NCI-H146 (cell line): Measurements from ENCODE around the gene THEM4.

ENCODE experiments used
- DNase-seq: peaks from one replicate; lab custom pipeline; 2025; lab: John Stamatoyannopoulos, UW

Gene THEM4

DNA sequence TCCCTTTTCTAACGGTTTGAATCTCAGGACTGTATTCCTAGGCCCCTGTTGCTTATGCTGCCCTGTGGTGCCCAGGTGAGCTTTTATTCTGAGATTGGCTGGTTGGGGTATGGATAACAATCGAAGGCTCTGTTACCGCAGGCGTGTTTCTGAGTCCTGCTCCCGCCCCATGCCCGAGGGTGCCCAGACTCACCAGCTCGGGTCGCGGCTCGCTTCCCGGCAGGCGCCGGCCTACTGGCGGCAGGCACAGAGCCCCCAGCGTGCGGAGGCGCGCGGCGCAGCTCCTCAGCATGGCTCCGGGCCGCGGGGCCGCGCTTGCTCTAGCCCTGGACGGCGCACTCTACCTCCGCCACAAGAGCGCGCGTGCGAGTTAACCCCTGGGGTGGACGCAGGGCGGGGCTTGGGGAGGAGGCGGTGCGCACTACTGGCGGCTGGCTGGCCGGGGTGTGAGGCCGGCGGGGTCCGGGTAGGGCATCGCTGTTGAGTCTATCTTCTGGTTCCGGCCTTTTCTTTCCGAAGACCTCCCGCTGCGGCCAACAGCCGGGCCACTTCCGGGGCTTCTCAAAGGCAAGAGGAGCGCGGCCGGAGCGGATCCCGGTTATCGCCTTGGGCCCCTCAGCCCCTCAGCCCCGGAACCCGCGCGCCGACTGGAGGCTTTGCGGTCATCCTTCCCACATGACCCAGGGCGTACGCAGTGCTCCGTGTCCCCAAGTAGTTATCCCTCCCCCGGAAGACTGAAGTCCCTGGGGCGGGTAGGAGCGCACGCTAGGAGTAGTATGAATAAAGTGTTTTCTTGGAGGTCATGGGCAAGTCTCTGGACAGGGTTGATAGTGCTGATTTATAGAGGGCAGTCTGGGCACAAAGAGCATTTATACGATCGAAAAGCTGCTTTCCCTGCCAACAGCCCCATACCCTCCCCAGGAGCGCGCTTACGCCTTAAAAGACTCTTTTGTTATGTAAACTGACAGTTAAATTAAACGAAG, at the start of gene THEM4:
TSS of gene THEM4 (minus strand) at position 345 of the 983 bp plus-strand sequence. CDS start at position 292, 53 bp downstream.
- peak; percentile 95 for DNase-seq

DNA sequence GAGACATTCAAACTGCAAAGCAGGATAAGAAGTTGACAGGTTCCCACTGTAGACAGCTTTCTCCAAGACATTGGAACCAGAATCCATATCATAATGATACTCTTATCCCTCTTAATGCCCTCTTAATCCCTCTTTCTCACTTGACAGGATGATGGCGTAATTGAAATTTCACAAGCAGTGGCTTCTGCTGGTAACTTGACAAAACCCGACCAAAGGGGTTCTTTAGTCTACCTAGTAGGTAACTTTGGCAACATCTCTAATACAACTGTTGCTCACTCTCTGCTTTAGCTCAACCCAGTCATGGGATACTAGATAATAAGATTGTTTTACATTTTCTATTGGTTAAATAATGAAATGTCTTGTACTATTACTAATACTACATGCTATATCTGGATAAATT, 49.6 kb upstream of the THEM4 start:
- DNase-seq = no peak

DNA sequence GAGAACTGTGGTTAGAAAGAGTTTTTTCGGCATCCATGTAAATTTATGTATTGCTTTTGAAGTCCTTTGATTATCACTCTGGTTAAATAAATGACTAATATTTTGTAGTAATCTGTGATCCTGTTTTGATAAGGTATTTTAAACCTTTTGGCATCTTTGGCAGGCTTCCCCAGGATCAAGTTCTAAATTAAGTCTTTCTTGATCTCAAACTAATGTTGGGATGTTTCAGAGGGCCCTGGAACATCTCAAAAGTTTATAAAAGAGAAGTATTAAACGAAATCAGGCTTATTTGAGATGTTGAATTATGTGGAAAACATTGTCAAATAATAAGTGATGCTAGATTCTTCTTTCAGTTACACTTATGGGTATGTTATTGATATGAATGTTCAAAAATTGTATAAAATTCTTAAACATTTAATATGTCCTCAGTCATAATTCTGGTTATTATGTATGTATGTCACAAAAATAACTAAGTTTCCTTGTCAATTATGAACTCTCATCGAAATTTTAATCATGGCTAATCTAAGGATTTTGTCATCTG, 47.7 kb upstream of the THEM4 start:
- DNase-seq = no peak

DNA sequence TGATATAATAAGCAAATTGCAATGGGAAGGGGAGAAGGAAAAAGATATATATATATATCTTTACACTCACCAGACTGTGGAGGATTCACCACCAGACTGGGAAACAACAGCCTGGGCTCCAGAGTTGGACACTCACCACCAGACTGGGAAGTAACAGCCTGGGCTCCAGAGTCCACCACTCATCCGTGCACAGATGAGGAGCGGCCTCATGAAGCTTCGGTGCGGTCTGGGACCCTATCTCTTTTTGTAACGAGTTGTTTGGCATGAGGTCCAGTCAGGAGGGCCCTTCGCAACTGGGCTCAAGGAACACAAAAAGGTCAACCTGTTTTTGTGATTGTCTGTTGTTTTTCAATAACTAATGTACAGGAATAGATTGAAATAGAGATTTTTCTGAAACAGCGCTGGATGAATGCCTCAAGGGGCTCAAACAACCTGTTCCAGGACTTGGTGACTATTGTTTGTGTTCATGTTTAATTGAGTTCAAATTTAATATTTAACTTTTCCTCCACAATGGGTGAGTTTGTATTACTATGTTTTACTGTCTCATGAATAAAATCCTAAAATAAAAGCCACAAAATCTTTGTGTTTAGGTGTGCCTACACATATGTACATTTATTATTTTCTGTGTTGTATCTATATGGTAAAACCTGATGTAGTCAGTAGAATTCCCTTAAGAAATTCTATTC, 44.2 kb upstream of the THEM4 start:
- DNase-seq = no peak

DNA sequence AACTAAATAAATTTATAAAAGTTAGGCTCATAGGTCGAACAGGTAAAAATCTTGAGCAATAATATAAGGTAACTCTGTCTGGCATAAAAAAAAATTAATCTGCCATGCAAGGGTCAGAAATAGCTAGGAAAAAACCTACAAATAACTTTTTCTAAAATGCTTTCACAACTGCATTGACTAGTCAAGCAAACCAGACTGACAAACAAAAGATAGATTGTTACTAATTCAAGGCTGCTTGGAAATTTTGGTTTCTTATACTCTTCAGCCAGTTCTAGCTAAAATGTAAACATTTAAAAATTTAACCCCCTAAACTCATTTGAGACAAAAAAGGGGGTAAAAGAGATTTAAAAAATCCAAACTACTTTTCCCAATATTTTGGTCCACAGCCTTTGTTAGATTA, 43.5 kb upstream of the THEM4 start:
- DNase-seq = no peak

DNA sequence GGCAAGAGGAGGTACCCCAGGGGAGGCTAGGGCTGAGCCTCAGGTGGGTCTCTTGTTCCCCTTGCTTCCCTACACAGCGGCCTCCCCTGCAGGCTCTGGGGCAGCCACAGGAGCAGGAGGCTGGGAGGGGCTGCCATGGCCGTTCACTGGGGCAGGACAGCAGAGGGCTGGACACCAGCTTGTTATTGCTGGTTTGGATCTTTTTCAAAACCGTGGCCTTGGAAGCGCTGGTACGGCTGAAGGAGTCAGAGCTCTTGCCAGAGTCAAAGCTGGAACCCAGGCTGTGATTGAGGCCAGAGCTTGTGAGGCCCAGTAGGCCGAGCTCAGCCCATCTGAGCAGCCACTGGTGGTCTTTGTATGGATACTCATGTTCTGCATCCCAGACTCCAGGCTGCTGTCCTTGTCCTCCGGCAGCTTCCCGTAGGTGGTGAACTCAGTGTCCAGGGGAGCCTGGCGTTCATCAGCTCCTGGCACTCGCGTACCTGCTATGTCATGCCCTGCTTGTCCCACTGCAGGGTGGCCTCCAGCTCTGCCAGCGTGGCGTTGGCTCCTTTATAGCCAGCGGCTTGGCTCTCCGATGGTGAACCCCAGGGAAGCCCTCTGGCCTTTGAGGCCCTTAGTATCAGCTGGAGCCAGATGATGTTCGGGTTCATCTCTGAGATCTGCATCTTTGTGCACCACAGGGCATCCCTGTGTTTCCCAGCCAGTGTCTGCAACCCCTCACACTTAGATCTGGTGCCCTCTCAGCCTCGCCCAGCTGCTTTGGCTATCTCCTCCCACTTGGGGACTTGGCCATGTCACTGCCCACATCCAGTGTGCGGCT, 40.3 kb upstream of the THEM4 start:
- no peak for DNase-seq

DNA sequence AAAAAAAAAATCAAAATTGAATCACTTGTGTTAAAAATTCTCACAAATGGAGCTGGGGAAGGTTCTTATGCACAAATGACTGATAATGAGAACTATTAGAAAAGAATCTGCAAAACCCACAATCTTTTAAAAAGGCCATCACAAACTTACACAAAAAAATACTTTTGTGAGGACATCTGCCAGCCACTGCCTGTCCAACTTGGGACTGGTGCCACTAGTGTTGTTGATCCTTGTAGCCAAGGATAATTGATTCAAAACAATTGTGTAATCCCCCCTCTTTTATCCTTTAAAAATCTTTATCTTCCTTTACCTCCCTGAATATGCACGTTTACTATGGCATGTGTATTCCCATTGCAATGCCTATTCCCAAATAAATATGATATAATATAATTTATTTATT, 39.2 kb upstream of the THEM4 start:
- no peak for DNase-seq

DNA sequence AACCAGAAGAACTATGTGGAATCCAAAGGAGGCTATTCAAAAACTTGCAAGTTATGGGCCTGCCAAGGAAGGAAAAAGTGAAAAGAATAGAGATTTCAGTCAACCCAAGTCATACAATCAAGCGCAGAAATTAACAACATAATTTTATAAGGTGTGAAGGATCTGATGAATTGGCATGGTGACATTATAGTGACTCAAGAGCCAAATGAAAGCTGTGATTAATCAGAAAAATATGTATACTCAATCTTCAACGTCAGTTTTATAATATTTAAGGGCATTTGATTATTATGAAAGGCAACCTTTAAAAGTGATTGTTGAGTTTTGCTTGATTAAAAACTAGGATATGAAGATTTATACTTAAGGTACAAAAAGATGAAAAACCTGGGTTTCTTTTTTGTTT, 37.8 kb upstream of the THEM4 start:
- no peak for DNase-seq

DNA sequence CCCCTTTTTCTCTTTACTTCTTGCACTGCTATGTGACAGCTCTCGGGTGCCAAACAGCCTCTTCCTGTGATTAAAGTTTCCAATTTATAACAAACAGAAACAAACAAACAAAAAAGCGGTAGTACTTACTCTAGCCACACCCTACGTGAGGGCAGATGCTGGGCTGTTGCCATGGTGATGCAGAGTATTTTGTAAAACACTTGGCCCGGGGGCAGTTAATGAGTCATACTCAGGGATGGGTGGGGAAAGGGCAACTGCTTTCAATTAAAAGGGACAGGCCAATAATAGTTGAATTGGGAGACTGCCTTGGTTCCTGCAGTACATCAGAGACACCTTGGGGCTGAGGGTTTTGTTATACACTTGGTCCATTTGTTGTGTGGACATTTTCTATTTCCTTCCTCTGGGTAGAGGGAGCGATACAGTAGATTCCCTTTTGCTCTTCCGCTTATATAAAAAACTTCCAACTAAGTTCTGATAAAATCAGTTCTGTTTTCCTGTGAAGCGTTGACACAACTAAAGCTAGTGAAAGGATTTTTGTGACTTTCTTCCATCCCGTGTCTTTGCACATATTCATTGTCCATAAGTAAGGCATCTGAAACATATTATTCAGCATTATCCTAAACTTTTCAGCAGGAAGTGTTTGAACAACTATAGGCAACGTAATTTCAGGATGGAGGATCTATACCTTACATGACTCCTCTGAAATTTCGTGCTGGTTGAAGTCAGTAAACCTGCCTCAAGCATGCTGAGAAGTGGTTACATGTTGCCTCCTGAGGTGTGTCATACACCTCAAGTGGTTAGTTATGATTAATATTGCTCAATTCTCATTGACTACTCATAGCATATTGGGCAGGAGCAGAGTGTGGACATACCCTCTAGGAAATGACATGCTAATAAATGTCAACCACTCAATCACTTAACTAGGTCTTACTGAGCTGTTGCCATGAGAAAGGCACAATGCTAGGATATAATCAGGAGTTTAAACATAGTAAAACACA, 36.7 kb upstream of the THEM4 start:
- peak; percentile 15 for DNase-seq

DNA sequence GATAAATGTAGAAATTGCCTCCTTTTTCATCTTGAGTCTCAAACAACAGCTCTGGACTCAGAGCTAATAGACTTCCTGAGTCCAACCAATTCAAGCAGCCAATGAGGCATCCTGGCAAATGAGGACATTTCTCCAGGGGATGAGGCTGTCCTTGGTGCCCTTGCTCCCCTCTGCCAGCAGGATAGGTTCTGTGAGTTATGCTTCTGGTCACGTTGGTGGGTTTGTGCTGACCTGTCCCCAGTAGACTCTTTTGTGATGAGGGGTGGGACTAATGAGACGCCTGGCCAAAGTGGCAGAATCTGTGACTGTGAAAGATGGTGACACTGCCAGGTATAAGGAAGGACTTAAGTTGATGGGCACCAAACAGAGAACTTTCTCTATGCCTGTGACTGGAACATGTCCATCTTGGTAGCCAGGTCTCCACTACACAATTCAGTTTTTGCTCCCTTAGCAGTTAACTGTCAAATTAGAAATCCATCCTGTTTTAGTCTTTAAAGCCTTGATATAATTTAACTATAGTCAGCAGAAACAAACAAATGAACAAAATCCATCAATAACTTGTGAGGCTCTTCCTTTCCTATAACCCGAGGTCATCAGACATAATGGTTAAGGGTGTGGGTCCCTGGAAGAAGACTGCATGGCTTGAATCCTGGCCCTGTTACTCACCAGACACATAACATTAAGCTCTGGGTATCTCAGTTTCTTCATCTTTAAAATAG, 35.7 kb upstream of the THEM4 start:
- no peak for DNase-seq

DNA sequence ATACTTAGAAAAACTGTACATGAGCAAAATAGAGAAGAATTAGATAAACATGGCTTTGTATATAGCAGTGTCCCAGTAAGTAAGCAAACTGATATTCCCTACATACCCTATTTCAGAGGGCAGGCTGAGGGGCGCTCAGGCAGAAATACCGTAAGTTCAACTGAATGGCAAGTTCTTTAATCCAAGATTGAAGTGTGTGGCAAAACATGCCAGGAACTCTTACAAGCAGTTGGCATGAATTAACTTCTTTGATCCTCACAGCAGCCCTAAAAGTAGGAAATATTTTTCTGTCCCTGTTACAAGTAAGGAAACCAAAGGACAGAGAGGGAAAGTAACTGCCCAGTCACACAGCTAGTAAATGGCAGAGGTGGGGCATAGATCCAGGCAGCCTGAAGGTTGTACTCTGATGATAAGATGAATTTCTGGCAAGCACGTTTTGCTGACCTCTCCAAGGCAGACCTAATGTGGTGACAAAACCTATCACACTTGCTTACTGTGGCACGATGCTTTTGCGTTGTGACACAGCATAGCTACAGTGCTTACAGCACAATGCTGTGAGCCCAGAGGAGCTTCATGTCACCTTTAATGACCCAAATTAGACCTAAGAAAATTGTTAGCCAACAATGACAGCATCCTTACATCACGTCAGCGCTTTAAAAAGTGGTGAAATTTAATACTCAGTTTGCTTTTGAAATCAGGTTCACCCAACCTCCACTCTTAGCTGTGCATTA, 35.0 kb upstream of the THEM4 start:
- no peak for DNase-seq

DNA sequence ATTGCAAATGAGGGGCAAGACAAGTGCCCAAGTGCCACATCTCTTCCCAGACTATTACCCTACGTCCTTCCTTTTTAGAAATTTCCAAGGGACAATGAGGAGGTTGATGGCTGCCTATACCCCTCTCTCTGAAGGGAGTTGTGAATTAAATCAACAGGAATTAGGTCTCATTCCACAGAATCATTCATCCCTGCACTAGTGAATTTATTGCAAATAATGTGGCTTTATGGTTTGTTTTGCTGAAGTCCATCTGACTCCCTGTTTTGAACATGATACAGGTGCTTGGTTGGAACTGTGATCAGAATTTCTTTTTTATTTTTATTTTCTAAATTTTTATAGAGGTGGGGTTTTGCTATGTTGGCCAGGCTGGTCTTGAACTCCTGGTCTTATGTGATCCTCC, 34.3 kb upstream of the THEM4 start:
- no peak for DNase-seq

DNA sequence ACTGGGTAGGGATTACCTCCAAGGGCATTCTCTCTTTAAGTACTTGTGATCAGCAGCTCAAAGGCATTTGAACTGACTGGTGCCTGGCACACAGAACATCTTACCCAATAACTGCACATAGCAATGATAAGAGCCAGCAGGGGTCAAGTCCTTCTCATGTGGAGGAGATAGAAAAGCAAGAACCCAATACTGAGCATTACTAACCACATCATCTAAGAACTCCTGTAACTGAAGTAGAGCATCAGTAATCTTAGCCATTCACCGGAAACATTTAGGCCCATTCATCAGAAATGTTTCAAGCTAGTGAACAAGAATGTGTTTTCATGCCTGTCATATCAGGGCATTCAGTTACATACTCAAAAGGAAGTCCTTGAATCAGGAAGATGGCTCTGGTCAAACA, 33.6 kb upstream of the THEM4 start:
- DNase-seq = no peak

DNA sequence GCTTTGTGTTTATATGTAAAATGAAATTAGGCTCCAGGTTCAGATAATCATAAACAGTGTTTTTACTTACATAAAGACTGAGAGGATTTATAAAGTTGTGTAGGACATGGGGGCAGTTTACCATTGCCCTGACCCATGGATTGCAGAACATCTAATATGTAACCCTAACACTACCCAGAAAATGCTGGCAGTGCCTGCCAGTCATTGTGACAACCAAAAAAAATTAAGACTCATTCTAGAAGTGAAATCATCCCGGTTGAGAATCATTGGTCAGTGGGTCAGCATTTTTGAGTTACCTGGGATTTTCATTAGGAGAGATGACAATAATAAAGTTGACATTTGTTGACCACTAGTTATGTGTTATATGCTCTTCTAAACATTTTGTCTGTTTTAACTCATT, 31.2 kb upstream of the THEM4 start:
- no peak for DNase-seq

DNA sequence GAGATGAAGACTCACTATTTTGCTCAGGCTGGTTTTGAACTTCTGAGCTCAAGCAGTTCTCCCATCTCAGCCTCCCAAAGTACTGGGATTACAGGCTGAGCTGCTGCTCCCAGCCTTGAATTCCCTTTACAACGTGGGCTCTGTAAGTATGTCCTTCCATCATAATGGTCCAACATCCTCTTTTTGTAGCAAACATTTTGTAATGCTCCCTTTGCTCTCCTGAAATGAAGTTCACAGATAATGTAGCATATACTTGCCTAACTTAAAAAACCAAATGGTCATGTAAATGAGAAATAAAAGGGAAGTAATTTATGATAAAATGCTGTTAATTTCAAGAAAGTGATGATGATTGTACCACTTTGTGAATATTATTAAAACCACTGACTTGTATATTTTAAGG, 30.5 kb upstream of the THEM4 start:
- DNase-seq = no peak

DNA sequence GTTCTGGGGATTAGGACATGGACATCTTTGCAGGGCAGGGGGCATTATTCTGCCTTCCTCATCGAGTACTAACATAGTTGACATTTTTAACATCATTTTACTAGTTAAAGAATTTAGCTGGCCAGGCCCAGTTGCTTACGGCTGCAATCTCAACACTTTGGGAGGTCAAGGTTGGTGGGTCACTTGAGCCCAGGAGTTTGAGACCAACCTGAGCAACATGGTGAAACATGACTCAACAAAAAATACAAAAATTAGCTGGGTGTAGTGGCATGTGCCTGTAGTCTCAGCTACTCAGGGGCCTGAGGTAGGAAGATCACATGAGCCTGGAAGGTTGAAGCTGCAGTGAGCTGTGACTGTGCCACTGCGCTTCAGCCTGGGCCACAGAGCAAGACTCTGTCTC, 29.8 kb upstream of the THEM4 start:
- DNase-seq = no peak

DNA sequence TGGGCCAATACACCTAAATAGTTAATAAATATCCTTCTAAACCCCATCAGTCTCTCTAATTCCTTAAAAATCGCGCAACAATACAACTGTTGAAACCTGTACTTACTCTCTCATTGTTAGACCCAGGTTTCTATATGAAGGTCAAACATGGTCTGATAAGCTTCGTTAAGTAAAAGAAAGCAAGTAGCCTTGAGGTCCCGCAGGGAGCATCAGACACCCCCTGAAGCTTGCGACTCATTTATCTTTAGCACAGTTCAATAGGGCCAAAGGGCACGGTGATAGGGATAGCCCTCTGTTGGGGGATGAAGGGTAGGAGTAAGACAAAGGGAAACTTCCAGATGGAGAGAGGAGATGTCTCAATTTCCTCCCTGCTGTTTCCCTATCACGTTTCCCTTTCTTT, 27.3 kb upstream of the THEM4 start:
- DNase-seq = no peak

DNA sequence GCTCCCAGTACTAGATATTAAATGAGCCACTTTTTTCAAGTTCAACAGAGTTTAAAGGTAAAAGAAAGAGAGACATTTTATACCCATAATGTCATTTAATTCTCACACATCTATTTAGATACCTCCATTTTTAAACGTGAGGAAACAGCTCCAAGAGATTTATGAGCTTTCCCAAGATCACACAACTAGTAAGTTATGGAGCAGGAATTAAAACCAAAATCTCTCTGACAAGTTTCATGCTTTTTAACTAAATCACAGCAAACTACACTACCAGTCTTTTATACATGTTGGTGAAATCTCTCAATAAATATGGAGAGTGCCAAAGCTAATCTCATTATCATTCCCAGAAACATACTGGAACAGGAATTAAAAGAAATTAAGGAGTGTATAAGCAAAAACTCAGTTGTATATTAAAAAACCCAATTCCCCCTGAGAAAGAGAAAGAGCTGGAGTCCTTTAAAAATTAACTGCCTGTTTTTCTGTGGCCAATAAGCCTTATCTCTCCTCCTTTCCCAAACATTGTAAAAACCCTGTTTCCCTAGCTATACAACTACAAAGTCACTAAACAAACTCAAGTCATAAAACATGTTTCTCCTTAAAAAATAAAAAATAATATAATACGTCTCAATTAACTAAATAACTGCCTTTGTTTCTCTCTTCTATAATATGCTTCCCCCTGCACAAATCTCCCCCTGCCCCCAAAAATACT, 26.7 kb upstream of the THEM4 start:
- no peak for DNase-seq

DNA sequence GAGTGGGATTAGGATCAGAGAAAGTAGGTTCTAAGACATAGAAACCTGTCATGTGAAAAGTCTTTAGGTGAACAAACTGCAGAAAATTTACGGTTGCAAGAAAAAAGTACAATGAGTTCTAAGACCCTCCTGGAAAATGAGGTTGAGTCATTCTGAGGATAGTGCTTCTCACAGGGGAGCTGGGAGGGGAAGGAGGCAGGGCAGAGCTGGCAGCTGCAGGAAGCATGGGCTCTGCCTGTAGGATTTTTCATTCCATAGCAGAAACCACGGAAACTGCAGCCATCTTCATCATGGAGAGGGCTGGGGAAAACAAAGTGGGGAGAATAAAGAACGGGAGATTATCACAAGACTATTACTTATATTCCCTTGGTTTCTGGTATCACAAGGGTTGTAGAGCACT, 25.8 kb upstream of the THEM4 start:
- no peak for DNase-seq
